Aorta (tissue), 5 donors: ENCODE results near the gene LTBP3. TPM values are rescaled to one million over a fixed set of nuclear protein-coding genes. Genes with fewer than 3 reads are reported as not detected.

ENCODE experiments used
- ATAC-seq: fragments of 200-7000 bp; cut with Tn5 transposase; one replicate; pipeline ENCODE4 v1.9.1; 2022; ENCODE audit warnings: moderate library complexity; ENCODE audit not compliant: low FRiP score
- DNase-seq, 2 donors: peaks; one replicate each; pipeline ENCODE4 v3.0.0-alpha.2; 2020
- H3K27ac ChIP-seq, 2 donors: one replicate each; pipeline ENCODE4 v1.5.1; 2013; ENCODE audit warnings: low read length in 2 of 2, mild to moderate bottlenecking in 2 of 2, moderate library complexity in 2 of 2, control low read depth in 1 of 2, inconsistent platforms in 1 of 2, low read depth in 1 of 2
- H3K27me3 ChIP-seq, 2 donors: one replicate each; pipeline ENCODE4 v1.6.1; 2013; ENCODE audit warnings: control low read depth in 1 of 2, low read length in 1 of 2, mild to moderate bottlenecking in 1 of 2, moderate library complexity in 1 of 2; ENCODE audit not compliant: insufficient read depth in 2 of 2, control insufficient read depth in 1 of 2
- H3K36me3 ChIP-seq, 2 donors: one replicate each; pipeline ENCODE4 v1.6.1; 2013; ENCODE audit warnings: control low read depth in 1 of 2, low read length in 1 of 2, mild to moderate bottlenecking in 1 of 2; ENCODE audit not compliant: insufficient read depth in 2 of 2, control insufficient read depth in 1 of 2
- H3K4me1 ChIP-seq, 2 donors: one replicate each; pipeline ENCODE4 v1.6.1; 2013; ENCODE audit warnings: low read length in 2 of 2, control low read depth in 1 of 2, mild to moderate bottlenecking in 1 of 2, moderate library complexity in 1 of 2; ENCODE audit not compliant: insufficient read depth in 2 of 2, control insufficient read depth in 1 of 2
- H3K4me3 ChIP-seq, 2 donors: one replicate each; pipeline ENCODE4 v1.5.1; 2013; ENCODE audit warnings: low read length in 2 of 2, control low read depth in 1 of 2, mild to moderate bottlenecking in 1 of 2
- H3K9me3 ChIP-seq: one replicate; pipeline ENCODE4 v1.6.1; 2013; ENCODE audit warnings: mild to moderate bottlenecking, low read length; ENCODE audit not compliant: control insufficient read depth
- WGBS, 2 donors: extraction: QIAGEN DNeasy Blood & Tissue Kit; methylation state at CpG; one replicate each; pipeline ENCODE4 v1.1.7; 2013; 5-methylcytosine and 5-hydroxymethylcytosine counted together
- intact Hi-C, 2 donors: fragments of 100-400 bp; cut with DNase I; formaldehyde crosslinking; loops; one replicate each; pipeline versions ENCODE4 v1.14.2 to v1.15.0; 2022
- polyA plus RNA-seq, 2 donors: library from polyadenylated mRNA; stranded (reverse); fragments of 200-250 nt; gene quantifications; one replicate each; pipeline ENCODE4 v1.2.3, GENCODE V29; 2013
- total RNA-seq, 2 donors: library from RNA; stranded (reverse); fragmentation: NEBNext Ultra II Directional; extraction: Animal tissue kit (Norgen Biotek cat#: 25700); gene quantifications; one replicate each; pipeline ENCODE4 v1.2.1, GENCODE V29; 2021
- donor health status: healthy with polysubstance abuse.
- donor health status: Bipolar disorder and iron deficiency.
- donor health status: DM: no; HTN: no; CAD: no.
- donor health status: DM: no; HTN: no; CAD: no.
- donor health status: DM: yes; HTN: yes; CAD: no.

The LTBP3 gene
- total and polyA plus RNA-seq, 4 donors, result 40.1 to 473 (median 373) TPM

GRCh38 chr11:65560555-65561418 lies 2.6 kb upstream of the LTBP3 start:
- ATAC-seq (no peak), DNase-seq (peak in 1 of 2 donors; percentile 84)
- H3K36me3 ChIP-seq, result no peaks in the 10 kb centered on the region
- intact Hi-C loops, result loop anchor here in 1 of 2 donors (1.0 kb wide), 1 partner anchor 9 kb away; no protein-coding TSS in a partner anchor
- no peak overlapping the region for H3K4me3 ChIP-seq
- WGBS, 2 donors, result 6 to 9% methylated on average over 15 of the region's 15 CpGs
- H3K27ac ChIP-seq, result peak overlapping the region; percentile 73 to 94
- no peaks in the 10 kb centered on the region for H3K9me3 ChIP-seq
- H3K27me3 ChIP-seq, result no peaks in the 10 kb centered on the region
- no peaks in the 10 kb centered on the region for H3K4me1 ChIP-seq

GRCh38 chr11:65559951-65560537 lies 1.9 kb upstream of the LTBP3 start:
- intact Hi-C loops, result loop anchor here in 1 of 2 donors (2.0 kb wide), 2 partner anchors 15 to 19 kb away; no protein-coding TSS in a partner anchor
- Histone ChIP-seq H3K9me3 (no peaks in the 10 kb centered on the region), H3K4me3 (no peak overlapping the region), H3K4me1 (no peaks in the 10 kb centered on the region), H3K27me3 (no peaks in the 10 kb centered on the region), H3K36me3 (no peaks in the 10 kb centered on the region), H3K27ac (peak overlapping the region; percentile 73 to 94)
- DNase-seq, result no peak
- WGBS, 2 donors, result 4 to 9% methylated on average over 5 of the region's 5 CpGs
- peak; percentile 12 for ATAC-seq

- Histone ChIP-seq H3K27ac (peak overlapping the region; percentile 73 to 94), H3K4me3 (no peak overlapping the region), H3K4me1 (no peaks in the 10 kb centered on the region), H3K36me3 (no peaks in the 10 kb centered on the region), H3K27me3 (no peaks in the 10 kb centered on the region), H3K9me3 (no peaks in the 10 kb centered on the region)
- no peak for DNase-seq
- intact Hi-C loops, result loop anchor here in 1 of 2 donors (2.0 kb wide), 2 partner anchors 15 to 19 kb away; no protein-coding TSS in a partner anchor
- ATAC-seq, result no peak
- 6 to 9% methylated on average over 5 of the region's 5 CpGs for WGBS, 2 donors
These were observed 1.4 kb upstream of the LTBP3 start for GRCh38 chr11:65559535-65559934.

- H3K27me3 ChIP-seq, result no peaks in the 10 kb centered on the region
- WGBS, 2 donors, result 4 to 5% methylated on average over 16 to 19 of the region's 19 CpGs
- H3K36me3 ChIP-seq, result no peaks in the 10 kb centered on the region
- H3K4me1 ChIP-seq, result no peaks in the 10 kb centered on the region
- no peak overlapping the region for H3K4me3 ChIP-seq
- peak overlapping the region; percentile 73 to 94 for H3K27ac ChIP-seq
- ATAC-seq, result peak; percentile 84
- peak; percentile 89 to 93 for DNase-seq
- H3K9me3 ChIP-seq, result no peaks in the 10 kb centered on the region
- intact Hi-C loops, result loop anchor here in 1 of 2 donors (2.0 kb wide), 2 partner anchors 16 to 18 kb away; no protein-coding TSS in a partner anchor
These were observed 861 bp upstream of the LTBP3 start for GRCh38 chr11:65558930-65559509.

- Histone ChIP-seq H3K4me3 (peak overlapping the region; percentile 64 to 87), H3K9me3 (no peaks in the 10 kb centered on the region), H3K27ac (peak overlapping the region; percentile 12 to 58), H3K36me3 (no peaks in the 10 kb centered on the region), H3K27me3 (no peaks in the 10 kb centered on the region), H3K4me1 (no peaks in the 10 kb centered on the region)
- ATAC-seq, result no peak
- WGBS, 2 donors, result 1 to 2% methylated on average over 27 to 47 of the region's 47 CpGs
- intact Hi-C loops, result loop anchor here in 1 of 2 donors (2.0 kb wide), 2 partner anchors 17 kb away; no protein-coding TSS in a partner anchor
- no peak for DNase-seq
These were observed 718 bp downstream of the LTBP3 start for GRCh38 chr11:65557280-65558001.

- Histone ChIP-seq H3K36me3 (peaks cover 0 to 2% of the 10 kb centered on the region in 2 donors), H3K4me3 (peak overlapping the region; percentile 64 to 87), H3K27me3 (no peaks in the 10 kb centered on the region), H3K27ac (peak overlapping the region in 1 of 2 donors; percentile 12), H3K9me3 (no peaks in the 10 kb centered on the region), H3K4me1 (no peaks in the 10 kb centered on the region)
- intact Hi-C loops, result no loop called here
- ATAC-seq (no peak), DNase-seq (no peak)
- 46 to 52% methylated on average over 12 of the region's 12 CpGs for WGBS, 2 donors
These were observed 1.5 kb downstream of the LTBP3 start for GRCh38 chr11:65556470-65557279.

- Histone ChIP-seq H3K27me3 (no peaks in the 10 kb centered on the region), H3K9me3 (no peaks in the 10 kb centered on the region), H3K27ac (no peak overlapping the region), H3K36me3 (peaks cover 0 to 2% of the 10 kb centered on the region in 2 donors), H3K4me1 (no peaks in the 10 kb centered on the region), H3K4me3 (no peak overlapping the region)
- 12 to 13% methylated on average over 6 of the region's 6 CpGs for WGBS, 2 donors
- intact Hi-C loops, result no loop called here
- peak; percentile 86 to 92 for DNase-seq
- ATAC-seq, result no peak
These were observed 2.4 kb downstream of the LTBP3 start for GRCh38 chr11:65555693-65556231.
